HEK293 (cell line): ENCODE data around the gene CALML3.

ENCODE experiments used
- CTCF ChIA-PET: fragments of 350-600 bp; formaldehyde crosslinking; extraction: SDS; loops from one replicate; lab custom pipeline; 2021; ENCODE audit warnings: antibody characterized with exemption; lab: Yijun Ruan, JAX
- POLR2A ChIA-PET: fragments of 300-600 bp; formaldehyde crosslinking; extraction: SDS; loops from one replicate; lab custom pipeline; 2020; ENCODE audit warnings: antibody characterized with exemption, inconsistent platforms; lab: Yijun Ruan, JAX
- H3K27ac ChIP-seq: fragments of 200-500 bp; sonication (Bioruptor generic); 2 replicates; pipeline ENCODE4 v1.5.1; 2014; ENCODE audit warnings: low read depth, low read length, control low read depth, inconsistent platforms; ENCODE audit errors: extremely low read depth
- H3K36me3 ChIP-seq, 2 experiments: fragments of 200-500 bp in 1 of 2; sonication (Bioruptor generic) in 1 of 2; 1 replicate in 1 of 2; 2 replicates in 1 of 2; pipeline ENCODE4 v1.5.1; 2014 to 2017; ENCODE audit warnings: inconsistent platforms in 2 of 2, low read length in 2 of 2; ENCODE audit not compliant: control insufficient read depth in 2 of 2, insufficient read depth in 1 of 2
- H3K4me1 ChIP-seq: fragments of 200-500 bp; sonication (Bioruptor generic); 2 replicates; pipeline ENCODE4 v1.5.1; 2014; ENCODE audit warnings: mild to moderate bottlenecking, low read length, inconsistent platforms; ENCODE audit not compliant: control insufficient read depth, insufficient read depth
- H3K4me3 ChIP-seq: 2 replicates; pipeline ENCODE4 v1.5.1; 2011; ENCODE audit warnings: low read depth, mild to moderate bottlenecking, control low read depth, low read length, moderate library complexity
- H3K9me3 ChIP-seq: fragments of 200-500 bp; sonication (Bioruptor generic); 2 replicates; pipeline ENCODE4 v1.5.1; 2014; ENCODE audit warnings: low read depth, low read length, inconsistent platforms; ENCODE audit not compliant: control insufficient read depth, insufficient read depth
- BCL11B ChIP-seq: fragments of 450-650 bp; formaldehyde crosslinking; IDR thresholded peaks from 2 replicates; pipeline ENCODE4 v1.5.1; 2016; ENCODE audit warnings: low read depth, missing biosample characterization, missing genetic modification characterization
- HOXA7 ChIP-seq: sonication (generic); formaldehyde crosslinking; IDR thresholded peaks from 2 replicates; pipeline ENCODE4 v1.8.1; 2022; ENCODE audit warnings: missing genetic modification reagents, borderline replicate concordance
- SETDB1 ChIP-seq: IDR thresholded peaks from one replicate; pipeline ENCODE4 v1.6.1; 2017; ENCODE audit warnings: mild to moderate bottlenecking, low read length, moderate library complexity, mixed read lengths; ENCODE audit not compliant: insufficient read length
- SP7 ChIP-seq: fragments of 450-650 bp; formaldehyde crosslinking; IDR thresholded peaks from 2 replicates; pipeline ENCODE4 v1.5.1; 2016; ENCODE audit warnings: missing biosample characterization, missing genetic modification characterization
- ZBTB1 ChIP-seq: fragments of 450-650 bp; formaldehyde crosslinking; IDR thresholded peaks from 2 replicates; pipeline ENCODE4 v1.5.1; 2016; ENCODE audit warnings: missing biosample characterization, missing genetic modification characterization
- ZBTB48 ChIP-seq: fragments of 450-650 bp; formaldehyde crosslinking; IDR thresholded peaks from 2 replicates; pipeline ENCODE4 v1.5.1; 2016; ENCODE audit warnings: missing biosample characterization, missing genetic modification characterization
- ZBTB7A ChIP-seq: fragments of 450-650 bp; formaldehyde crosslinking; IDR thresholded peaks from 2 replicates; pipeline ENCODE4 v1.5.1; 2016; ENCODE audit warnings: low read depth, missing biosample characterization, missing genetic modification characterization
- ZFP69B ChIP-seq: fragments of 450-650 bp; formaldehyde crosslinking; IDR thresholded peaks from 2 replicates; pipeline ENCODE4 v1.5.1; 2016; ENCODE audit warnings: missing biosample characterization, missing genetic modification characterization
- ZNF112 ChIP-seq: fragments of 450-650 bp; formaldehyde crosslinking; IDR thresholded peaks from 2 replicates; pipeline ENCODE4 v1.5.0; 2017; ENCODE audit warnings: missing biosample characterization, missing genetic modification characterization
- ZNF133 ChIP-seq: fragments of 450-650 bp; formaldehyde crosslinking; IDR thresholded peaks from 2 replicates; pipeline ENCODE4 v1.5.1; 2016; ENCODE audit warnings: missing biosample characterization, missing genetic modification characterization
- ZNF138 ChIP-seq: fragments of 450-650 bp; formaldehyde crosslinking; IDR thresholded peaks from 2 replicates; pipeline ENCODE4 v1.5.1; 2016; ENCODE audit warnings: missing biosample characterization, missing genetic modification characterization, borderline replicate concordance
- ZNF16 ChIP-seq: fragments of 450-650 bp; formaldehyde crosslinking; IDR thresholded peaks from 2 replicates; pipeline ENCODE4 v1.5.1; 2016; ENCODE audit warnings: low read depth, missing biosample characterization, missing genetic modification characterization
- ZNF221 ChIP-seq: fragments of 450-650 bp; formaldehyde crosslinking; IDR thresholded peaks from 2 replicates; pipeline ENCODE4 v1.5.1; 2017; ENCODE audit warnings: missing biosample characterization, missing genetic modification characterization, borderline replicate concordance
- ZNF292 ChIP-seq: fragments of 450-650 bp; formaldehyde crosslinking; IDR thresholded peaks from 2 replicates; pipeline ENCODE4 v1.5.1; 2016; ENCODE audit warnings: low read depth, missing biosample characterization, missing genetic modification characterization, borderline replicate concordance
- ZNF366 ChIP-seq: fragments of 450-650 bp; formaldehyde crosslinking; conservative IDR thresholded peaks from 2 replicates; pipeline ENCODE4 v1.5.1; 2016; ENCODE audit warnings: missing biosample characterization, missing genetic modification characterization
- ZNF629 ChIP-seq: fragments of 450-650 bp; formaldehyde crosslinking; IDR thresholded peaks from 2 replicates; pipeline ENCODE4 v1.5.1; 2017; ENCODE audit warnings: missing biosample characterization, missing genetic modification characterization
- ZNF654 ChIP-seq: fragments of 450-650 bp; formaldehyde crosslinking; IDR thresholded peaks from 2 replicates; pipeline ENCODE4 v1.5.1; 2016; ENCODE audit warnings: low read depth, missing biosample characterization, missing genetic modification characterization
- ZNF747 ChIP-seq: fragments of 450-650 bp; formaldehyde crosslinking; IDR thresholded peaks from 2 replicates; pipeline ENCODE4 v1.5.1; 2016; ENCODE audit warnings: missing biosample characterization, missing genetic modification characterization
- ZNF792 ChIP-seq: fragments of 450-650 bp; formaldehyde crosslinking; IDR thresholded peaks from 2 replicates; pipeline ENCODE4 v1.5.1; 2016; ENCODE audit warnings: missing biosample characterization, missing genetic modification characterization
- TF ChIP-seq, protein P1 (sequence below): fragments of 450-650 bp; formaldehyde crosslinking; IDR thresholded peaks from 2 replicates; pipeline ENCODE4 v1.5.1; 2016; ENCODE audit warnings: missing biosample characterization, missing genetic modification characterization
- TF ChIP-seq, protein P2 (sequence below): sonication (generic); formaldehyde crosslinking; IDR thresholded peaks from 2 replicates; pipeline ENCODE4 v1.8.1; 2022; ENCODE audit warnings: mild to moderate bottlenecking, moderate library complexity, missing genetic modification reagents
- TF ChIP-seq, protein P3 (sequence below): fragments of 450-650 bp; formaldehyde crosslinking; IDR thresholded peaks from 2 replicates; pipeline ENCODE4 v1.5.1; 2017; ENCODE audit warnings: missing biosample characterization, mild to moderate bottlenecking, missing genetic modification characterization, moderate library complexity

The CALML3 gene

DNA sequence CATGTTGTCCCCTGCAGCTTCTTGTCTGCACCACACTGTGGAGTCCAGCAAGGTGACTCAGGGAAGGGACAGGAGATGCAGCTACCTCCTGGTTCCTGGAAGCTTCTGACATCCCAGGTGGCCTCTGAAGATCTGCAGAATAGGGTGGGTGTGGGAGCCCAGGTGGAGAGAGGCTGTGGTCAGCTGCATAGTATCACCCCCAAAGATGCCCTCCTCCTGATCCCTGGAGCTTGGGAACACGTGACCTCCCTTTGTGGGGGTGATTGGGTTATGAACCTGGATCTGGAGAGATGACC, 25.4 kb downstream of the CALML3 start:
- Histone ChIP-seq H3K4me1 (peaks cover 40% of the 10 kb centered on the region), H3K27ac (no peak overlapping the region), H3K9me3 (no peaks in the 10 kb centered on the region), H3K4me3 (no peak overlapping the region), H3K36me3 (no peaks in the 10 kb centered on the region)
- POLR2A ChIA-PET: no interaction called here
- TF ChIP-seq ZNF629 (no peak), ZNF138 (tag by site-specific recombination) (no peak), ZBTB7A (no peak), ZBTB1 (tag by site-specific recombination) (no peak), ZNF747 (tag by site-specific recombination) (no peak), ZNF792 (tag by site-specific recombination) (no peak), ZBTB48 (tag by site-specific recombination) (no peak), ZNF221 (tag by site-specific recombination) (no peak), BCL11B (tag by site-specific recombination) (no peak), ZNF112 (tag by site-specific recombination) (no peak), ZNF133 (tag by site-specific recombination) (no peak), ZFP69B (tag by site-specific recombination) (no peak), HOXA7 (CRISPR knock-in tag) (no peak), ZNF292 (no peak), ZNF16 (tag by site-specific recombination) (no peak)
- TF ChIP-seq, protein P1, sequence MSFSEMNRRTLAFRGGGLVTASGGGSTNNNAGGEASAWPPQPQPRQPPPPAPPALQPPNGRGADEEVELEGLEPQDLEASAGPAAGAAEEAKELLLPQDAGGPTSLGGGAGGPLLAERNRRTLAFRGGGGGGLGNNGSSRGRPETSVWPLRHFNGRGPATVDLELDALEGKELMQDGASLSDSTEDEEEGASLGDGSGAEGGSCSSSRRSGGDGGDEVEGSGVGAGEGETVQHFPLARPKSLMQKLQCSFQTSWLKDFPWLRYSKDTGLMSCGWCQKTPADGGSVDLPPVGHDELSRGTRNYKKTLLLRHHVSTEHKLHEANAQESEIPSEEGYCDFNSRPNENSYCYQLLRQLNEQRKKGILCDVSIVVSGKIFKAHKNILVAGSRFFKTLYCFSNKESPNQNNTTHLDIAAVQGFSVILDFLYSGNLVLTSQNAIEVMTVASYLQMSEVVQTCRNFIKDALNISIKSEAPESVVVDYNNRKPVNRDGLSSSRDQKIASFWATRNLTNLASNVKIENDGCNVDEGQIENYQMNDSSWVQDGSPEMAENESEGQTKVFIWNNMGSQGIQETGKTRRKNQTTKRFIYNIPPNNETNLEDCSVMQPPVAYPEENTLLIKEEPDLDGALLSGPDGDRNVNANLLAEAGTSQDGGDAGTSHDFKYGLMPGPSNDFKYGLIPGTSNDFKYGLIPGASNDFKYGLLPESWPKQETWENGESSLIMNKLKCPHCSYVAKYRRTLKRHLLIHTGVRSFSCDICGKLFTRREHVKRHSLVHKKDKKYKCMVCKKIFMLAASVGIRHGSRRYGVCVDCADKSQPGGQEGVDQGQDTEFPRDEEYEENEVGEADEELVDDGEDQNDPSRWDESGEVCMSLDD (tag by site-specific recombination): no peak
- TF ChIP-seq, protein P2, sequence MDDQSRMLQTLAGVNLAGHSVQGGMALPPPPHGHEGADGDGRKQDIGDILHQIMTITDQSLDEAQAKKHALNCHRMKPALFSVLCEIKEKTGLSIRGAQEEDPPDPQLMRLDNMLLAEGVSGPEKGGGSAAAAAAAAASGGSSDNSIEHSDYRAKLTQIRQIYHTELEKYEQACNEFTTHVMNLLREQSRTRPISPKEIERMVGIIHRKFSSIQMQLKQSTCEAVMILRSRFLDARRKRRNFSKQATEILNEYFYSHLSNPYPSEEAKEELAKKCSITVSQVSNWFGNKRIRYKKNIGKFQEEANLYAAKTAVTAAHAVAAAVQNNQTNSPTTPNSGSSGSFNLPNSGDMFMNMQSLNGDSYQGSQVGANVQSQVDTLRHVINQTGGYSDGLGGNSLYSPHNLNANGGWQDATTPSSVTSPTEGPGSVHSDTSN (CRISPR knock-in tag): no peak
- CTCF ChIA-PET: interaction anchor here (0.5 to 2.8 kb wide), 4 partner anchors 29 to 1366 kb away, joined by 3 to 11 read pairs (median 3); no protein-coding TSS in a partner anchor

DNA sequence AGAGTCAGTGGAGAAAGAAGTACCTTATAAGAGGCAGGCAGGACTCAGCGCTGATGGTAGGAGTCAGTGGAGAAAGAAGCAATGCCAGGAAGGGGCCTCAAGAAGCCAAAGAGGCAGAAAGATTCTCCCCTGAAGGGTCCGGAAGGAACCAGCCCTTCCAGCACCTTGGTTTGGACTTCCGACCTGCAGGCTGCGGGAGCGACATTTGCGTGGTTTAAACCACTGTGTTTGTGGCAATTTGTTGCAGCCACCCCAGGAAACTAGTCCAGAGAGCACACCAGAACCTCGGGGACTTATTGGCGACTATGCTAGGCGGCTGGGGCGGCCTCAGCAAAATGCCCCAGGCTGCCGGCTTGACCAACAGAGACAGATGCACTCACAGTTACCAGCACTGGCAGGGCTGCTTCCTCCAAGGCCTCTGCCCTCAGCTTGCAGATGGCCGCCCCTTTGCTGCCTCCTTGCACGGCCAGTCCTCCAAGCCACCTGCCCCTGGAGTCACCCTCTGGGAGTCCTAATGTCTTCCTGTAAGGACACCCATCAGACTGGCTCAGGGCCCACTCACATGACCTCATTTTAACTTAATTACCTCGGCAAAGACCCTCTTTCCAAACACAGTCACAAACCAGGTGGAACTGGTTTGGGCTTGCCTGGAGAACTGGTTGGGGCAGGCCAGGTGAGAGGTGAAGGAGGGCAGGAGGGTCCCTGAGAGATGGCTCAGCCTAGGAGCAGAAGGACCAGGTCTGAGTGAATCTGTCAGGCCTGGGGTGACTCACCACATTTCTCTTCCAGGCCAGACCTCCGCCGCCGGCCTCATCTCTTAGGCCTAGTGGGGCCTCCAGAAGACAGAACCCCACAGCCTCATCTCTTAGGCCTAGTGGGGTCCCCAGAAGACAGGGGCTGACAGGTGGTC, 26.1 kb downstream of the CALML3 start:
- CTCF ChIA-PET: interaction anchor here (0.6 to 2.8 kb wide), 2 partner anchors 28 to 72 kb away, joined by 3 to 11 read pairs; no protein-coding TSS in a partner anchor
- Histone ChIP-seq H3K4me3 (no peak overlapping the region), H3K9me3 (no peaks in the 10 kb centered on the region), H3K36me3 (no peaks in the 10 kb centered on the region), H3K4me1 (peaks cover 36% of the 10 kb centered on the region), H3K27ac (no peak overlapping the region; the same call in 1 of the 2 replicates)
- POLR2A ChIA-PET: no interaction called here
- peak; percentile 48; the same call in 1 of the 2 replicates for TF ChIP-seq ZNF366
- peak; percentile 27; the same call in 1 of the 2 replicates for TF ChIP-seq SP7 (tag by site-specific recombination)
- no peak for TF ChIP-seq SETDB1
- TF ChIP-seq, protein P3, sequence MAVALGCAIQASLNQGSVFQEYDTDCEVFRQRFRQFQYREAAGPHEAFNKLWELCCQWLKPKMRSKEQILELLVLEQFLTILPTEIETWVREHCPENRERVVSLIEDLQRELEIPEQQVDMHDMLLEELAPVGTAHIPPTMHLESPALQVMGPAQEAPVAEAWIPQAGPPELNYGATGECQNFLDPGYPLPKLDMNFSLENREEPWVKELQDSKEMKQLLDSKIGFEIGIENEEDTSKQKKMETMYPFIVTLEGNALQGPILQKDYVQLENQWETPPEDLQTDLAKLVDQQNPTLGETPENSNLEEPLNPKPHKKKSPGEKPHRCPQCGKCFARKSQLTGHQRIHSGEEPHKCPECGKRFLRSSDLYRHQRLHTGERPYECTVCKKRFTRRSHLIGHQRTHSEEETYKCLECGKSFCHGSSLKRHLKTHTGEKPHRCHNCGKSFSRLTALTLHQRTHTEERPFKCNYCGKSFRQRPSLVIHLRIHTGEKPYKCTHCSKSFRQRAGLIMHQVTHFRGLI: peak; percentile 53; the same call in 1 of the 2 replicates
- TF ChIP-seq ZNF629: 0 out of 2 replicates have a peak, but pooled peaks have one; percentile 21
- no peak for TF ChIP-seq ZNF654
- 0 out of 2 replicates have a peak, but pooled peaks have one; percentile 10 for TF ChIP-seq ZFP69B (tag by site-specific recombination)
